OCI-LY7 (cell line): ENCODE data around the gene FOXO3B. TPM values are rescaled to one million over a fixed set of nuclear protein-coding genes. Genes with fewer than 3 reads are reported as not detected.
"Not testable (repeated sequence)": the region's sequence is repeated elsewhere in the genome, so short reads cannot be mapped to it uniquely, and the experiment has no call there.

Experiments used
- BruUV-seq: library from RNA; stranded (reverse); fragments of 400-500 nt; replicated peaks from 2 replicates; lab custom pipeline; 2021; lab: Mats Ljungman, UMichigan
- CTCF ChIA-PET: fragments of 300-600 bp; sonication (Branson Sonifier 250); formaldehyde crosslinking; loops from one replicate; lab custom pipeline; 2022; ENCODE audit warnings: antibody characterized with exemption; ENCODE audit not compliant: unreplicated experiment; lab: Charles Lee
- POLR2A ChIA-PET: fragments of 300-600 bp; sonication (Branson Sonifier 250); formaldehyde crosslinking; loops from one replicate; lab custom pipeline; 2022; ENCODE audit warnings: antibody characterized with exemption; lab: Charles Lee
- DNase-seq: peaks from one replicate; pipeline ENCODE4 v3.0.0-alpha.2; 2015; ENCODE audit warnings: low spot score
- H2AFZ ChIP-seq: fragments of 200-600 bp; sonication (generic), shearing (Covaris generic); 2 replicates; pipeline ENCODE4 v1.6.1; 2014; ENCODE audit warnings: mild to moderate bottlenecking, antibody characterized with exemption, low read length, moderate library complexity
- H3K27ac ChIP-seq: fragments of 200-600 bp; sonication (generic); 2 replicates; pipeline ENCODE4 v1.5.1; 2014; ENCODE audit warnings: mixed run types, low read depth, mild to moderate bottlenecking, moderate library complexity, low read length, inconsistent platforms; ENCODE audit not compliant: poor library complexity, severe bottlenecking
- H3K36me3 ChIP-seq: fragments of 200-600 bp; sonication (generic); 2 replicates; pipeline ENCODE4 v1.6.1; 2014; ENCODE audit warnings: mild to moderate bottlenecking, antibody characterized with exemption, low read length, moderate library complexity, mixed read lengths; ENCODE audit not compliant: insufficient read depth
- H3K4me1 ChIP-seq: fragments of 200-600 bp; sonication (generic); 2 replicates; pipeline ENCODE4 v1.5.1; 2014; ENCODE audit warnings: mild to moderate bottlenecking, low read length; ENCODE audit not compliant: insufficient read depth, poor library complexity, severe bottlenecking
- H3K4me2 ChIP-seq: fragments of 200-600 bp; sonication (generic); 2 replicates; pipeline ENCODE4 v1.6.1; 2014; ENCODE audit warnings: mild to moderate bottlenecking, low read length
- H3K4me3 ChIP-seq: fragments of 200-600 bp; sonication (generic); 2 replicates; pipeline ENCODE4 v1.5.1; 2014; ENCODE audit warnings: mild to moderate bottlenecking, low read depth, low read length; ENCODE audit not compliant: poor library complexity, severe bottlenecking
- H3K79me2 ChIP-seq: fragments of 200-600 bp; sonication (generic); 2 replicates; pipeline ENCODE4 v1.6.1; 2016; ENCODE audit warnings: low read depth, mild to moderate bottlenecking, low read length, moderate library complexity, mixed read lengths; ENCODE audit not compliant: insufficient read depth
- H3K9me2 ChIP-seq: fragments of 200-600 bp; sonication (generic); 2 replicates; pipeline ENCODE4 v1.6.1; 2016; ENCODE audit warnings: mild to moderate bottlenecking, low read length, mixed read lengths; ENCODE audit not compliant: insufficient read depth
- H3K9me3 ChIP-seq: fragments of 200-600 bp; sonication (generic); 2 replicates; pipeline ENCODE4 v1.6.1; 2014; ENCODE audit warnings: mild to moderate bottlenecking, mixed run types, low read length, mixed read lengths
- H4K20me1 ChIP-seq: fragments of 200-600 bp; sonication (generic); 2 replicates; pipeline ENCODE4 v1.6.1; 2014; ENCODE audit warnings: mild to moderate bottlenecking, antibody characterized with exemption, low read length, moderate library complexity, mixed read lengths; ENCODE audit not compliant: insufficient read depth
- intact Hi-C: fragments of 100-400 bp; cut with micrococcal nuclease; formaldehyde crosslinking; loops from one replicate; pipeline ENCODE4 v1.10.0; 2022; ENCODE audit not compliant: unreplicated experiment
- small RNA-seq: library from RNA; depleted of rRNA; stranded (forward); fragments of <200 nt; gene quantifications from one replicate; pipeline ENCODE3, GENCODE V24; 2014
- total RNA-seq, 2 experiments: library from RNA; depleted of rRNA in 1 of 2; stranded (reverse); fragments of >200 nt in 1 of 2; shearing (Covaris generic) in 1 of 2; gene quantifications; 2 replicates each; pipeline ENCODE4 v1.2.3, GENCODE V29; 2014 to 2022

FOXO3B gene
- total RNA-seq, 2 experiments from 2014 or later: 1.2 to 1.7 TPM

DNA sequence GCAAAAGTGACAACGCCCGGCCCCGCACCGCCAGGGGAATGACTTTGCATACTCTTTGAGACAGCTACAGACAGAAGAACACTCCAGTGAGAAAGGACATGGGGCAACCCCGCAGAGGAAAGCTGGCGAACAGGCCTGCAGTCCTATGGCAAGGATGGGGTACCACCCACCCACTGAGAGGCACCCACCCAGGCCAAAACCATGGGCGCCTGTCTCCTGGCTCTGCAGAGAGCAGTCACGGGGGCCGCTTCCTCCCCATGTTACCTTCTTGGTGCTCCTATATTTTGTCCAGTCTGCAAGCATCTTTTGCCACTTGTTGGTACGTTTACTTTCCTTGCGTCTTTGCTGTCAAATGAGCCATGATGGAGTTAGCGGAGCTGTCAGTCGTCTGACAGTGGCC is 43.8 kb downstream of the FOXO3B start:
- H3K36me3 ChIP-seq, POLR2A ChIA-PET, BruUV-seq, H3K9me2 ChIP-seq, H3K27ac ChIP-seq, H3K4me1 ChIP-seq, H4K20me1 ChIP-seq, H2AFZ ChIP-seq, H3K79me2 ChIP-seq, H3K4me3 ChIP-seq, intact Hi-C loops, H3K4me2 ChIP-seq, CTCF ChIA-PET, H3K9me3 ChIP-seq, DNase-seq: not testable (repeated sequence)

DNA sequence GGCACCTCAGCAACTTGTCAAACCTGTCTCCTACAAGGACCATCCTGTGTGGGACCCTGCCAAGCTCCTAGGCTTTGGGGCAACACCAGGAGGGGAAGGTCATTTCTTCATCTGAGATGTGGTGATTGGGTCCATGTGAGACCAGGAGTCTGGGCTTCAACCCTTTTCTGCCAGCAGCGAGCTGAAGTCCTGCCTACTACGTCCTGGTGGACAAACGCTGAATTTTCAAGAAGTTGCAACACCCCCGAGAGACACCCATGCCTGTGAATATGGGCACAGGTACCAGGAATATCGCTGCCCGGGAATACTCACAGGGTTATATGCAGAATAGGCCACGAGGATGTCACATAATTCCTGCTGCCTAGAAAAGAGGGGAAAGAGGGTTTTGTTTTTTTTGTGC is 45.9 kb downstream of the FOXO3B start:
- H3K36me3 ChIP-seq, H3K4me2 ChIP-seq, intact Hi-C loops, H4K20me1 ChIP-seq, BruUV-seq, H3K9me2 ChIP-seq, H3K27ac ChIP-seq, H3K4me1 ChIP-seq, H3K4me3 ChIP-seq, H3K79me2 ChIP-seq, DNase-seq, H3K9me3 ChIP-seq, POLR2A ChIA-PET, H2AFZ ChIP-seq, CTCF ChIA-PET: not testable (repeated sequence)

DNA sequence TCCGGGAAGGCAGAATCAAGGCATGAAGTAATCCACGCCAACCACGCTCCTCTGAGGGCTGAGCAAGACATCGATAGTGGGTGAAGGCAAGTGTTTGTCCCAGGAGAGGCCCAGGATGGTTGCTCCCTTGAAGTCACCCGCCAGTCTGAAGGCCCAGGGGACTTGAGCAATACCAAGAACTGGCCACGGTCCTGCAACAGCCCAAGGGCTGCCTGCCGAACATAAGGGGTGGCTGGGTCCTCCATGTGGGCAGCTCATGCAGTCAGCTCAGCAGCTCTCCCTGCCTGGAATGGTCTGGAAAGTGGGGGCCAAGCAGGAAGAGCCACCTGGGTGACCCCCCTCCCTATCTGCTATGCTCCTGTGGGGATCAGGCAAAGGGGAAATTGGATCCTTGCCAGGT is 46.3 kb downstream of the FOXO3B start:
- DNase-seq, H3K4me2 ChIP-seq, H4K20me1 ChIP-seq, BruUV-seq, H3K4me1 ChIP-seq, H3K9me2 ChIP-seq, H3K27ac ChIP-seq, H2AFZ ChIP-seq, H3K79me2 ChIP-seq, CTCF ChIA-PET, intact Hi-C loops, H3K9me3 ChIP-seq, H3K36me3 ChIP-seq, H3K4me3 ChIP-seq, POLR2A ChIA-PET: not testable (repeated sequence)

DNA sequence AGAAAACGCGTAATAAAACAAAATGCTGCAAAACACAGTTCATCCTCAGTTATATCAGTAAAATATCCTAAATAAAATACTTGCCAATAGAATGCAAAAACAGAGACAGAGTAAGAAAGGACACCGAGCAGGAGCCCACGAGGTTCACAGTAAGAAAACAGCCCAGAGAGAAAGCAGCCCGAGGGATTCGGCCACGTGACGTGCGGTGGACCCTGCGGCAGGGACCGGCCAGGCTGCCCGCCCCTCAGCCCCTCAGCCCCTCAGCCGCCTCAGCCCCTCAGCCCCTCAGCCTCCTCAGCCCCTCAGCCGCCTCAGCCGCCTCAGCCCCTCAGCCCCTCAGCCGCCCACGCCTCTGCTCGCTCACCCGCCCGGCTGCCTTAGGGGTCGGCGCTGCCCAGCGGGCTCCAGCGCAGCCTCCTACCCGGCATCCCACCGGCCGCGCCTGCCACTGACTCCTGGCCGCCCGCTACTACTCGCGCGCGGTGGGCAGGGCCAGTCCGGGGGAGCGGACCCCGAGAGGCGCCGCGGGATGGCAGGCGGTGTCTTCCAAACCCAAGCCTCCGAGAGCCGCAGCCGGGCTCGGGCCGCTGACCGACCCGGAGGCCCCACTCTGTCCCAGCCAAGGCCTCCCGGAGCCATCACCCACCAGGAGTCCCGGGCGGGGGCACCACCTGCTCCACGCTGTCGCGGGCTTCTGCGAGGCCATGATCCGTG is 47.4 kb downstream of the FOXO3B start:
- H3K4me3 ChIP-seq, H3K36me3 ChIP-seq, CTCF ChIA-PET, POLR2A ChIA-PET, H3K9me3 ChIP-seq, H2AFZ ChIP-seq, BruUV-seq, DNase-seq, H3K79me2 ChIP-seq, H3K4me2 ChIP-seq, H4K20me1 ChIP-seq, H3K27ac ChIP-seq, H3K4me1 ChIP-seq, intact Hi-C loops, H3K9me2 ChIP-seq: not testable (repeated sequence)

Small RNAs within 50 kb of the gene (small RNA-seq; reads per million reads assigned to genes)
- gene AC026271.2 (not detected), gene AC026271.4 (not detected)

Other genes starting within 250 kb of the FOXO3B start
- gene LGALS9C, start 205.5 kb downstream of the FOXO3B start, total RNA-seq (2014; rRNA removed; shearing (Covaris generic)): not detected in 2 replicates
- not detected in 2 replicates for gene LGALS9C, start 205.5 kb downstream of the FOXO3B start, total RNA-seq (2022)
- 0.05 TPM in 1 of 2 replicates, not detected in the other for gene TBC1D28, start 37.9 kb downstream of the FOXO3B start, total RNA-seq (2014; rRNA removed; shearing (Covaris generic))
- not detected in 2 replicates for gene TBC1D28, start 37.9 kb downstream of the FOXO3B start, total RNA-seq (2022)
- gene FBXW10, start 61.7 kb upstream of the FOXO3B start, total RNA-seq (2014; rRNA removed; shearing (Covaris generic)): not detected in 2 replicates
- not detected in 2 replicates for gene FBXW10, start 61.7 kb upstream of the FOXO3B start, total RNA-seq (2022)
- gene TVP23B, start 98.9 kb upstream of the FOXO3B start, total RNA-seq (2014; rRNA removed; shearing (Covaris generic)): 14.4 and 14.5 TPM in 2 replicates
- 20.3 and 20.5 TPM in 2 replicates for gene TVP23B, start 98.9 kb upstream of the FOXO3B start, total RNA-seq (2022)
- 59.3 and 73.5 TPM in 2 replicates for gene PRPSAP2, start 175.8 kb upstream of the FOXO3B start, total RNA-seq (2014; rRNA removed; shearing (Covaris generic))
- gene PRPSAP2, start 175.8 kb upstream of the FOXO3B start, total RNA-seq (2022): 90.2 and 91.9 TPM in 2 replicates